HG03457 (cell line): Measurements from ENCODE around the gene CREBBP.

Experiments used
- ATAC-seq: cut with Tn5 transposase; IDR thresholded peaks from one replicate; pipeline ENCODE4 v1.9.1; 2021; ENCODE audit warnings: moderate number of reproducible peaks; ENCODE audit not compliant: unreplicated experiment

The CREBBP gene

GRCh38 chr16:3774156-3774767, 106.3 kb downstream of the CREBBP start:
- ATAC-seq, result no peak

GRCh38 chr16:3773663-3774062, 106.8 kb downstream of the CREBBP start:
- ATAC-seq, result no peak

DNA sequence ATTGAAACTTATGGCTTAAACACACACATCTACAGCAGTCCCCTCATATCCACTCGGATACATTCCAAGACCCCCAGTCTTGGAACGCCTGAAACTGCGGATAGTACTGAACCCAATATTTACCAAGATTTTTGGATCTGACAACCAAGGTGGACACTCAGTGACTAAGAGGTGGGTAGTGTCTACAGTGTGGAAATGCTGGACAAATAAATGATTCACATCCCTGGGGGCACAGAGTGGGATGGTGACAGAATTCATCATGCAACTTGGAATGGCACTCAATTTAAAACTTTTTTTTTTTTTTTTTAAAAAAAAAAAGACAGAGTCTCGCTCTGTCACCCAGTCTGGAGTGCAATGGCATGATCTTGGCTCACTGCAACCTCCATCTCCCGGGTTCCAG, 109.0 kb downstream of the CREBBP start:
- no peak for ATAC-seq

DNA sequence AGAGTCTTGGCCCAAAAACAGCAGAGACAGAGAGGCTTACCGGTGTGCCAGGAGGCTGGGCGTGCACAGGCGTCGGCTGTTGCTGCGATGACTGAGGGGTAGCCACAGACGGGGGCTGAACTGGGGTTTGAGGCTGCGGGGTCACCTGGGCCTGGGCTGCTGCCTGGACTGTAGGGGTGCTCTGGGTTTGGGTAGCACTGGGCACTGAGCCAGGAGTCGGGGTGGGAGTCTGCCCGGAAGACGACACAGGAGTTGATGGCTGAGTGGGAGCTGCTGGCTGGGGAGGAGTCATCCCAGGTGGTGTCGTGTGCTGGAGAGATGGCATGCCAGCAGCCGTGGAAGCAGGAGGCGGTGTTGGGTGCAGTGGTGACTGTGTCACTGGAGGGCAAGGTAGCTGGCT, 110.0 kb downstream of the CREBBP start:
- no peak for ATAC-seq

GRCh38 chr16:3769942-3770341, 110.6 kb downstream of the CREBBP start:
- no peak for ATAC-seq

- ATAC-seq, result no peak
These were observed 111.5 kb downstream of the CREBBP start for GRCh38 chr16:3769013-3769412.

DNA sequence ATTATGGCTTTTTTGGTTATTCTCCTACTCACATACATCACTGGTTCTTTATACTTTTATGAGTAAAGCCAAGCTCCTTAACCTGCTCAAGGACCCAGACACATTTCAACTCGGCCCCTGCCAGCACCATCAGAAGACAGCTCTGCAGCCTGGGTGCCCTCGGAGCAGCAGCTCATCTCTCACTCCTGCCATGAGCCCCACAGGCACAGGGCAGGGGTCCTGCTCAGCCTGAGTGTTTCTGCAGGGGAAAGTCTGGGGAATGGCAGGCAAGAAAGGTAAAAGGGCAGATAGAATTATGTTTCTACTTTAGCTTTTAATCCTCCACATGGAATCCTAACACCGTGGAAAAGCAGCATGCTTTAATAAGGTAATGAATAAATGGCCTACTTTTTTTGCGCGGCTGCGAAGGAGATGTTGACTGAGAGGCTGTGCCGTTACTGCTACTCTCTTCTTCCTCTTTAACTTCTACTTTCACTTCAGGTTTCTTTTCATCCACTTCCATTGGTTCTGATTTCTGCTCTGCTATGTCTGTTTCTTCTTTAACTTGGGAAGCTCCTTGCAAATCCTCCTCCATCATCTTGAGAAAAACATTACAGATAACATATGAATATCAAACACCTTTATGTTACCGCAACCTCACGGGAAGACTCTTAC, 113.1 kb downstream of the CREBBP start:
- no peak for ATAC-seq

DNA sequence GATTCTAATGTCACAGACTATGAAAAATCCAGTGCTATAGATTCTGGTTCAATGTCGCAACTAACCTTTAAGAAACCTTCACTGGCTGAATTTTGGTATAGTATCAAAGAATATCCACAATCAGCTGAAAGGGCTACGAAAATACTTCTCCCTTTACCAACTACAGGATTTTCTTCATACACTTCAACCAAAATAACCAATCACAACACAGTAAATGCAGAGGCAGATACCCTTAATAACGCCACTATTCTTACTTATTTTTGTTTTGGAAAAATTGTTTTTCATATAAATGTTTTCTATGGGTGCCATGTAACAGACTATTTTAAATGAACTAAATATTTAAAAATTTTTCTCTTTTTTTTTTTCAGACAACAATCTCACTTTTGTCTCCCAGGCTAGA, 114.3 kb downstream of the CREBBP start:
- ATAC-seq, result no peak

DNA sequence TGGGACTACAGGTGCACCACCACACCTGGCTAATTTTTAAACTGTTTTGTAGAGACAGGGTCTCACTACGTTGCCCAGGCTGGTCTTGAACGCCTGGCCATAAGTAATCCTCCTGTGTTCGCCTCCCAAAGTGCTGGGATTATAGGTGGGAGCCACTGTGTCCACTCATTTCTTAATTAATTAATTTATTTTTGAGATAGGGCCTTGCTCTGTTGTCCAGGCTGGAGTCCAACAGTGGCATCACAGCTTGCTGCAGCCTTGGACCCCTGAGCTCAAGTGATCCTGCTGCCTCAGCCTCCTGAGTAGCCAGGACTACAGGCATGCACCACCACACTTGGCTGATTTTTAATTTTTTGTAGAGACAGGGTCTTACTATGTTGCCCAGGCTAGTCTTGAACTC, 116.1 kb downstream of the CREBBP start:
- ATAC-seq, result no peak

DNA sequence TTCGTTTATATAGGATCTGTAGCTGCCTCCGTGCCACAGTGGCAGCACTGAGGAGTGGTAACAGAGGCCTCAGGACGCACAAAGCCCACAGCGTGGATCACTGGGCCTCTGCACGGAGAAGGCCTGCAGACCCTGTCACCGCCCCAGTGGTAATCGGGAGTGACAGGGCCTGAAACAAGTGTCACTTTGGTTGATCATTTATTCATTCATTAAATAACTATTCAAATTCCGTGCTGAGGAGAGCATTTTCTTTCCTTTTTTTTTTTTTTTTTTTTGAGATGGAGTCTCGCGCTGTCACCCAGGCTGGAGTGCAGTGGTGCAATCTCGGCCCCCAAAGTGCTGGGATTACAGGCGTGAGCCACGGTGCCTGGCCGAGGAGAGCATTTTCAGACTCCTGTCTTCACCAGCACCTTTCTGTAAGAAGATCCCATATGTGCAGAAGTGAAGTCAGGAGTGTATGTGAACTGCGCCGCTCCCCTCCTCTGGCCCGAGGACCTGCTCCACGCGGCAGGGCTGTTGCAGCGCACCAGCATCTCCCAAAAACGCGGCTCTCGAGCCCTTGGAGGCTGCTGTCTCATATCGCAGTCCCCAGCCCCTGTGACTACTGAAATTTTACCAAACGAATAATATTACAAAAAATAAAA, 118.3 kb downstream of the CREBBP start:
- no peak for ATAC-seq

- ATAC-seq, result no peak
These were observed 119.0 kb downstream of the CREBBP start for GRCh38 chr16:3761375-3762106.

DNA sequence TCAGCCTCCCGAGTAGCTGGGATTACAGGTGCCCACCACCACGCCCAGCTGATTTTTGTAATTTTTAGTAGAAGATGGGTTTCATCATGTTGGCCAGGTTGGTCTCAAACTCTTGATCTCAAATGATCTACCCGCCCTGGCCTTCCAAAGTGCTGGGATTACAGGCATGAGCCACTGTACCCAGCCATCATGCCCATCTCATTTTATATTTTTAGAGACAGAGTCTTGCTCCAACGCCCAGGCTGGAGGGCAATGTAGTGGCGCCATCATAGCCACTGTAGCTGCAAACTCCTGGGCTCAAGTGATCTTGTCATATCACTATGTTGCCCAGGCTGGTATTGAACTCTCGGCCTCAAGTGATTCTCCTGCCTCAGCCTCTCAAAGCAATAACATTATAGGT, 120.0 kb downstream of the CREBBP start:
- ATAC-seq, result no peak

DNA sequence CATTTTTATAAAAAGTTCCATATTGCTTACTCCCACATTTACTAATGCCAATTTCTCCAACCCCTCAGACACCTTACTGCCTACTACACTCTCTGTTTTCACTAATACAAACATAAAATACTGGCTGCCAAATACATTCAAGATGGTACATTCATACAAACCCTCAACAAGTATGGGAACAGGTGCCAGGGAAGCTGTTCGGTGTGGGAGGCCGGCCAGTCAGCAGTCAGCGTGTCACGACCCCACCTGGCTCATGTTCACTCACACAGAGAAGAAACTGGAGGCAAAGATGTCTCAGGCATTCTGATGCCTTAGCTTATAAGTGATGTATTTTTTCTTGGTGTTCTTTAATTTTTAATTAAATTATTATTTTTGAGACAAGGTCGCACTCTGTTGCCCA, 120.8 kb downstream of the CREBBP start:
- no peak for ATAC-seq

DNA sequence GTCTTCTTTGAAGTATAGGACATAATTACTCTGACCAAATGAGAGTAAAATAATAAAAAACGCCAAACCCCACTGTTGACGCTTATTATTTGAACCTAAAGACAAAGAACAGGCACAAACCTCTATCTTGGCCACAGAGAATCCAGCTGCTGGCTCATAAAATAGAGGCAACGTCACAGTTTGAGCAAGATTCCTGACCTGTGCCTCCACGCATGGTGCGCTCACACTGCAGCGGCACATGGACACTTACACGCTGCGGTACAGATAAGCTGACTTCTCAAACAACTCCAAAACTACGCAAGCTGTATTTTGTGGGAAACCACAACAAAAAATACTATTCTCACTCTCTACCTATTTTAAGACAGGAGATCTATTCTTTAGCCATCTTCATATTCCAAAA, 124.4 kb downstream of the CREBBP start:
- ATAC-seq, result no peak

DNA sequence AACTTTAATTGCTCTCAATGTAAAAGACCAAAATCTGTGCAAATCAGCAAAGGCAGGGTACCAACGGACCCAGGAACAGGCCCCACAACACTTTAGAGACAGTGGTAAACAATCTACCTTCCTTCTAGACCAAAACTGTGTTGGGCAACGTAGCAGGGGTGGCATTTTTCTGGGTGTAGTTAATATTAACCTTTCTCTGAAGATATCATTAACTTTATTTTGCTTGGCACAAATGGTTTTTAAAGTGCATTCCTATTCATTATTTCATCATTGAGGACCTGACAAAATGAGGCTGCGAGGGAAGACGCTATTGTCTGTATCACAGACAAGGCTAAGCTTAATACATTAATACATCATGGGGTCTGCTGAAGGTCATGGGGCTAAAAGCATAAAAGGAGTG, 125.3 kb downstream of the CREBBP start:
- no peak for ATAC-seq

DNA sequence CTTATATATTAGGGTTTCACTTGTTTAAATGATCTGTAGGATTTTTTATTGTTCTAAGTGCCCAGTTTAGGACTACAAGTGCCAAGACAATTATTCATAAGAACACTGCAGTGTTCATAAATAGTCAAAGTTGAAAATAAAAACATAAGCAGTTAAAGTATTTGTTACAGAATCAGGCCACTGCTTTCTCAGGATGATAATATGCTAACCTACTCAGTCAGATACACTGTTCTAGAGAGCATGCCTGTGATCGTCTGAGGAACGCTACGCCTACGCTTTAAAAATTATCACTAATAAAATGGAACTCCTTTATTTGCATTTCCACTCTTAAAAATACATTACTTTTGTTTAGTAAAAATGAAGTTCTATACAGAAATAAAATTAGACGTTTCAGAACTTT, 125.7 kb downstream of the CREBBP start:
- ATAC-seq, result no peak

- no peak for ATAC-seq
These were observed 126.3 kb downstream of the CREBBP start for GRCh38 chr16:3754081-3754703.

DNA sequence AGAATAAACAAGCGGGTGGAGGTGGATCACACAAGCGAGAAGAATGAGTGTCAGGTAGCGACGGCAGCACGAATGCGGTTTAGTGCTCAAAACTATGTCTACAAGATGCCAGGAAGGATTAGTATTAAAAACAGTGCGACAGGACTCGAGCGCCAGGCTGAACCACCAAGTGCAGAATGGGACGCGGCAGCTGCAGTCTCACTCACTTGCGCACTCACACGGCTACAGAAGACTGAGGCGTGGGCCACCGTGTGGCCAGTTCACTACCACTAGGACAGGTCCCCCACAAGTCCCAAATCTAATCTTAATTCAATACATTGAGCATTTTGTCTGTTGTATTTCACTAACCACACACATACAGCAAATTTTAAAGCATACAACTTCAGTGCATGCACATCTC, 127.5 kb downstream of the CREBBP start:
- ATAC-seq, result no peak

GRCh38 chr16:3751878-3752277, 128.6 kb downstream of the CREBBP start:
- ATAC-seq, result no peak

GRCh38 chr16:3748307-3748706, 132.2 kb downstream of the CREBBP start:
- no peak for ATAC-seq

GRCh38 chr16:3745751-3746355, 134.7 kb downstream of the CREBBP start:
- no peak for ATAC-seq
